RWPE1 (cell line): Measurements from ENCODE around the gene MYO7B.

ENCODE experiments used
- CTCF ChIA-PET: fragments of 350-600 bp; sonication (Branson Sonifier 250); formaldehyde crosslinking; extraction: SDS; loops from one replicate; lab custom pipeline; 2021; lab: Yijun Ruan, JAX
- POLR2A ChIA-PET: fragments of 400-600 bp; formaldehyde crosslinking; extraction: SDS; loops from one replicate; lab custom pipeline; 2020; ENCODE audit warnings: antibody characterized with exemption; ENCODE audit not compliant: low non-redundant PET; lab: Yijun Ruan, JAX
- DNase-seq: peaks from one replicate; pipeline ENCODE4 v3.0.0; 2012; ENCODE audit warnings: low spot score
- H3K27ac ChIP-seq: fragments of 450-650 bp; 2 replicates; pipeline ENCODE4 v1.5.1; 2017
- TF ChIP-seq, protein P1 (sequence below): fragments of 450-650 bp; conservative IDR thresholded peaks from 2 replicates; pipeline ENCODE4 v1.5.1; 2017; ENCODE audit warnings: low read depth, mild to moderate bottlenecking

Gene MYO7B

DNA sequence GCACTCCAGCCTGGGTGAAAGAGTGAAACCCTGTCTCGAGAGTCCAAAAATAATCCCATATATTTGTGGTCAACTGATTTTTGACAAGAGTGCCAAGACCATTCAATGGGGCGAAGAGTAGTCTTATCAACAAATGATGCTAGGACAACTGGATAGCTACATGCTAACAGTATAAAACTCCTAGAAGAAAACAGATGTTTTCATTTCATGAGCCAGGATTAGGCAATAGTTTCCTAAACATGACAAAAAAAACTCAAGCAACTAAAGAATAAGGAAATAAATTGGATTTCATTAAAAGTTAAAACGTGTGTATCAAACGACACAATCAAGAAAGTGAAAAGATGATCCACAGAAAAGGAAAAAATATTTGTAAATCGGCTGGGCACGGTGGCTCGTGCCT, 133.6 kb downstream of the MYO7B start:
- TF ChIP-seq, protein P1, sequence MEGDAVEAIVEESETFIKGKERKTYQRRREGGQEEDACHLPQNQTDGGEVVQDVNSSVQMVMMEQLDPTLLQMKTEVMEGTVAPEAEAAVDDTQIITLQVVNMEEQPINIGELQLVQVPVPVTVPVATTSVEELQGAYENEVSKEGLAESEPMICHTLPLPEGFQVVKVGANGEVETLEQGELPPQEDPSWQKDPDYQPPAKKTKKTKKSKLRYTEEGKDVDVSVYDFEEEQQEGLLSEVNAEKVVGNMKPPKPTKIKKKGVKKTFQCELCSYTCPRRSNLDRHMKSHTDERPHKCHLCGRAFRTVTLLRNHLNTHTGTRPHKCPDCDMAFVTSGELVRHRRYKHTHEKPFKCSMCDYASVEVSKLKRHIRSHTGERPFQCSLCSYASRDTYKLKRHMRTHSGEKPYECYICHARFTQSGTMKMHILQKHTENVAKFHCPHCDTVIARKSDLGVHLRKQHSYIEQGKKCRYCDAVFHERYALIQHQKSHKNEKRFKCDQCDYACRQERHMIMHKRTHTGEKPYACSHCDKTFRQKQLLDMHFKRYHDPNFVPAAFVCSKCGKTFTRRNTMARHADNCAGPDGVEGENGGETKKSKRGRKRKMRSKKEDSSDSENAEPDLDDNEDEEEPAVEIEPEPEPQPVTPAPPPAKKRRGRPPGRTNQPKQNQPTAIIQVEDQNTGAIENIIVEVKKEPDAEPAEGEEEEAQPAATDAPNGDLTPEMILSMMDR = no peak
- ChIA-PET POLR2A (no interaction called here), CTCF (no interaction called here)
- H3K27ac ChIP-seq = no peak overlapping the region
- DNase-seq = no peak

GRCh38 chr2:127670055-127670956, 134.8 kb downstream of the MYO7B start:
- H3K27ac ChIP-seq = no peak overlapping the region
- TF ChIP-seq, protein P1 = no peak
- CTCF ChIA-PET = no interaction called here
- no peak for DNase-seq
- POLR2A ChIA-PET = interaction anchor here (0.6 kb wide), 1 partner anchor 9 kb away, joined by 4 read pairs; no protein-coding TSS in a partner anchor

DNA sequence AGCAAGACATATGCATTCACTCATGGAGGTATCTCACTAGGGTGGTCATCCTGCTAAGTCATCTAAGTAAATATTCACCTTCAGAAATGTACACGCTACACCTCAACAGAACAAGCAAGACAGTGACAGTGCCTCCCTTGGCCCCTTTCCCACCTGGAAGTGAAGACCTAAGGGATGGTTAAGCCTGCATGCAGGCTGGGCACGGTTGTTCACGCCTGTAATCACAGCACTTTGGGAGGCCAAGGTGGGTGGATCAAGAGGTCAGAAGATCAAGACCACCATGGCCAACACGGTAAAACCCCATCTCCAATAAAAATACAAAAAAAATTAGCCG, 135.4 kb downstream of the MYO7B start:
- no peak for DNase-seq
- H3K27ac ChIP-seq = no peak overlapping the region
- ChIA-PET CTCF (no interaction called here), POLR2A (interaction anchor here (0.6 kb wide), 1 partner anchor 8 kb away, joined by 4 read pairs; no protein-coding TSS in a partner anchor)
- TF ChIP-seq, protein P1 = no peak

DNA sequence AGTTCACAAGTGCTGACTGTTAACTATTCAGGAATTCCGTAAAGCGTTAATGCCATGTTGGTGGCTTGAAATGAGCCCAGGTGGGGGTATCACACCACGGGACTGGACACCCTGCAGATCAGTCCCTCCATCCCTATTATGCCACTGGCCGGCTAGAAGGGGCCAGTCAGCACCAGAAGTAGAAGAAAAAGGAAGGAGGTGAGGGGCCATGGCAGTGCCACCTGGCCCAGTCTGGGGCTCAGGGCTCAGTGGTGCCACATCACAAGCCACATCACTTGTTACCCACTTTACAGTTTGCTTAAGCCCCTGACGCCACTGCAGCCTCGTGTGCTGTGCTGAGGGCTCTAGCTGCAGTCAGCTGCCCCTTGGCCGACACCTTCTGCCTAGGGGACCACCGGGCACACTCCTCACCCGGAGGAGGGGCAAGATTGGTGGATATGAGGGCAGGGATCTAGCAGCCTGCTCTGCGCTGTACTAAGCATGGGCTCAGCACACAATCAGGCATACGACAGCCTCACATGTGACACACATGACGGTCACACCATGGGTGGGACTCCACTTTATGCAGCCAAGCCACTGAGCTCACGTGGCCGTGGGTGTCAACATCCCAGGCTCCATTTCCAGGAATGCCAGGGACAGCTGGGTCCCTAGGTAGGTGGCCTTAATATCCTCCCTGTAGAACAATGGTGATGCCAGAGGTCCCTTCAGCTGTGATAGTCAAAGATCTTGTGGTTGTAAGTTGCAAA, 136.2 kb downstream of the MYO7B start:
- ChIA-PET POLR2A (no interaction called here), CTCF (no interaction called here)
- H3K27ac ChIP-seq = no peak overlapping the region
- TF ChIP-seq, protein P1 = no peak
- no peak for DNase-seq

- POLR2A ChIA-PET = no interaction called here
- no peak for DNase-seq
- no peak overlapping the region for H3K27ac ChIP-seq
- CTCF ChIA-PET = no interaction called here
- TF ChIP-seq, protein P1 = no peak
Observed at GRCh38 chr2:127672341-127673224, 137.1 kb downstream of the MYO7B start.
